Stimulated activated CD8-positive, alpha-beta memory T cell treated with anti-CD3 and anti-CD28 coated beads, Interleukin-7, amount 100 ng/mL, for 48 hours (primary cell): ENCODE data around the gene COL6A3.

Experiments
- DNase-seq, 2 donors: peaks; one replicate each; pipeline ENCODE4 v3.0.0-alpha.2; 2020; ENCODE audit warnings: low read depth in 1 of 2; ENCODE audit errors: extremely low read depth in 1 of 2

COL6A3 gene, protein sequence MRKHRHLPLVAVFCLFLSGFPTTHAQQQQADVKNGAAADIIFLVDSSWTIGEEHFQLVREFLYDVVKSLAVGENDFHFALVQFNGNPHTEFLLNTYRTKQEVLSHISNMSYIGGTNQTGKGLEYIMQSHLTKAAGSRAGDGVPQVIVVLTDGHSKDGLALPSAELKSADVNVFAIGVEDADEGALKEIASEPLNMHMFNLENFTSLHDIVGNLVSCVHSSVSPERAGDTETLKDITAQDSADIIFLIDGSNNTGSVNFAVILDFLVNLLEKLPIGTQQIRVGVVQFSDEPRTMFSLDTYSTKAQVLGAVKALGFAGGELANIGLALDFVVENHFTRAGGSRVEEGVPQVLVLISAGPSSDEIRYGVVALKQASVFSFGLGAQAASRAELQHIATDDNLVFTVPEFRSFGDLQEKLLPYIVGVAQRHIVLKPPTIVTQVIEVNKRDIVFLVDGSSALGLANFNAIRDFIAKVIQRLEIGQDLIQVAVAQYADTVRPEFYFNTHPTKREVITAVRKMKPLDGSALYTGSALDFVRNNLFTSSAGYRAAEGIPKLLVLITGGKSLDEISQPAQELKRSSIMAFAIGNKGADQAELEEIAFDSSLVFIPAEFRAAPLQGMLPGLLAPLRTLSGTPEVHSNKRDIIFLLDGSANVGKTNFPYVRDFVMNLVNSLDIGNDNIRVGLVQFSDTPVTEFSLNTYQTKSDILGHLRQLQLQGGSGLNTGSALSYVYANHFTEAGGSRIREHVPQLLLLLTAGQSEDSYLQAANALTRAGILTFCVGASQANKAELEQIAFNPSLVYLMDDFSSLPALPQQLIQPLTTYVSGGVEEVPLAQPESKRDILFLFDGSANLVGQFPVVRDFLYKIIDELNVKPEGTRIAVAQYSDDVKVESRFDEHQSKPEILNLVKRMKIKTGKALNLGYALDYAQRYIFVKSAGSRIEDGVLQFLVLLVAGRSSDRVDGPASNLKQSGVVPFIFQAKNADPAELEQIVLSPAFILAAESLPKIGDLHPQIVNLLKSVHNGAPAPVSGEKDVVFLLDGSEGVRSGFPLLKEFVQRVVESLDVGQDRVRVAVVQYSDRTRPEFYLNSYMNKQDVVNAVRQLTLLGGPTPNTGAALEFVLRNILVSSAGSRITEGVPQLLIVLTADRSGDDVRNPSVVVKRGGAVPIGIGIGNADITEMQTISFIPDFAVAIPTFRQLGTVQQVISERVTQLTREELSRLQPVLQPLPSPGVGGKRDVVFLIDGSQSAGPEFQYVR (N-terminal part only)

DNA sequence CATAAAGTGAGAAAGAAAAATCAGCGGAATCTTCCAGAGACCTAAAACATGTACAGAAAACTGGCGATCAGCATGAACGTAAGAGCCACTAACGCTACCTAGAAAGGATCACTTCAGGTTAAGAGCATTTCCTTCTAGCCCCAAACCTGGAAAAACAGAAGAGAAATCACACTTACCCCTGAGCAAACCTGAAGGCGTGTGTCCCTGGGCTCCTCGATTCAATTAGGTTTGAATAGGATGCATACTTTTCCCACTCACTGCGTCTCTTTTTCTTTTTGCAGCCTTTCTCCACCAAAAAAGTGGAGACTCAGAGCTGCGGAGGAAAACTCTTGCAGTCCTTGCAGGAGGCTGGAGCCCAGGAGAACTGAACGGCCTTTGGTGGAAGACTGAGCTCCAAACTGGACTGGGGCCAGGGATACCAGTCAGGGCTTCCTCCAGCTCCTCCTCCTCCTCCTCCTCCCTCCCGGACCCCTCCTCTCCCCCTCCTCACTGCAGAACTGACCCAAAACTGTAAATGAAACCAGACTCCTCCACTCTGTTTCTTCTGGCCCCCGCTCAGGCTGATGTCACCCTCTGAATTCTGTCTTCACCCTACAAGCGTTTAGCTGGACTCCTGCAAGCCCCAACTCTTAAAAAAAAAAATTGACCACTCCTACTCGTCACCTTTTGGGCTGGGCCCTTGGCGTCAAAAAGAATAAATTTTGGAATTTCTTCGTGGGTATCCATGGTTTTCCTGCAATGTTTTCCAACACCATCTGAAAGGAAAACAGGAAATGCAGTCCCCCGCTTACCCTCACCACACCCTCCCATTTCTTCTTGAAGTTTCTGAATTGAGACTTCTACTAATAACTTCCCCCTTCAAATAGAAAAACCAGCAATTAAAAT is at the start of gene COL6A3:
Gene COL6A3 (minus strand): TSS at position 388 of the 885 bp plus-strand sequence. CDS start 17,347 bp downstream, outside the sequence.
- DNase-seq, result no peak

DNA sequence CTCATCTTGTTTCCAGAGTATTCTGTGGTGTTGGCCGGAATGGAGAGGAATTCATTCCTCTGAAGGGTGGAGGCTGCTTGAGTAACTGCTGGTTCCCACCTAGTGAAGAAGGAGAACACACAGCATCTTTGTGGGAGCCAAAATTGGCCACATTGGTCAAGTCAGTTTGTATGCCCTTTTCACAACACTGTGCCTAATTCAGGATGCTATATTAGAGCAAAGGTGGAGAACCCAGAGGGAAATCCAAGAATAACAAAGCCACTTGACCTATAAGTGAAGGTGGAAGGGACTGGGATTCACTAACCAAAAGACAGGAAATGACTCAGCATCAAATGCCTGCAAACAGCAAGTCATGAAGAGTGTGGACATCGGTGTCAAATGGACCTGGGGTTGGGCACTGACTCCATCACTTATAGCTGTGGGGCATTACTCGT is 45.8 kb upstream of the COL6A3 start:
- no peak for DNase-seq

DNA sequence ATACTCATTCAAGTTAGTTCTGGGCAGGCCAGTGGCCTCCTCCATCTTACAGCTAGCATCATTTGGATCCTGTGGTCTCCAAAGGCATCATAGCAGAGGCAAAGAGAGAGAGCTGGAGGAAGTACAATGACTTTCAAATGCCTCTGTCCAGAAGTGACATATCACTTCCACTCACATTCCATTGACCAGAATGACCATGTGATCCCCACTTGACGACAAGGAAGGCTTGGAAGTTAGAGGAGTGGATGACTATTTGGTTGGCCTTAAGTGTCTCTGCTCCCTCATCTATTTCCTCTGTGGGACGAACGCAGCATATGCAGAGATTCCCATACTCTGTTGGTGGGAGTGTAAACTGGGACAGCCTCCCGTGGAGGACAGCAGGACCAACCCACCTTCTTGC is 45.3 kb upstream of the COL6A3 start:
- DNase-seq, result no peak

DNA sequence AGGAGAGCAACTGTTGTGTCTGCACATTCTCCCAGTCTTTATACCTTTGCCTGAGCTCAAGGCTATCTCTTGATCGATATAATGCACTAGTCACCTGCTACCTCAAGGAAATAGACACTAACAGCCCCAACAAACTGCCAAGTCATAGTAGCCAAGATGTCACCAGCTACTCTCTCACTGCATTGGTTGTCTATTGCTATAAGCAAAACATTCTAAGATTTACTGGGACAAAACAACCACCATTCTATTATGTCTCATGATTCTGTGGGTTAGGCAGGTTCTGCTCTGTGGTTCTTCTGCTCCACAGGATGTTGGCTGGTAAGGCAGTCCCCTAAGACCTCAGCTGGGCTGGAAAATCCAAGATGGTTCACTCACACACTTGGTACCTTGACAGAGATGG is 44.6 kb upstream of the COL6A3 start:
- no peak for DNase-seq

DNA sequence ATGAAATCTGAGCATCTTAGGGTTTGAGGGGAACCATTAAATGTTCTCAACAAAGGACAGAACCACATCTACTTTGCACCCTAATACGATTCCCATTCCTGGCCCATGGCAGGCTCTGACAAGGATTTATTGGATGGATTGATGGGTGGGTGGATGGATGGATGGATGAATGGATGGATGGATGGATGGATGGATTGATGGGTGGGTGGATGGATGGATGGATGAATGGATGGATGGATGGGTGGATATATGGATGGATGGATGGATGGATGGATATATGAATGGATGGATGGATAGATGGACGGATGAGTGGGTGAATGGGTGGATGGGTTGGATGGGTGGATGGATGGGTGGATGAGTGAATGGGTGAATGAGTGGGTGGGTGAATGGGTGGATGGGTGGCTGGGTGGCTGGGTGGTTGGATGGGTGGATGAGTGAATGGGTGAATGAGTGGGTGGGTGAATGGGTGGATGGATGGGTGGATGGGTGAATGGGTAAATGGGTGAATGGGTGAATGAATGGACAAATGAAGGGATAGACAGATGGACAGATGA is 43.5 kb upstream of the COL6A3 start:
- no peak for DNase-seq

DNA sequence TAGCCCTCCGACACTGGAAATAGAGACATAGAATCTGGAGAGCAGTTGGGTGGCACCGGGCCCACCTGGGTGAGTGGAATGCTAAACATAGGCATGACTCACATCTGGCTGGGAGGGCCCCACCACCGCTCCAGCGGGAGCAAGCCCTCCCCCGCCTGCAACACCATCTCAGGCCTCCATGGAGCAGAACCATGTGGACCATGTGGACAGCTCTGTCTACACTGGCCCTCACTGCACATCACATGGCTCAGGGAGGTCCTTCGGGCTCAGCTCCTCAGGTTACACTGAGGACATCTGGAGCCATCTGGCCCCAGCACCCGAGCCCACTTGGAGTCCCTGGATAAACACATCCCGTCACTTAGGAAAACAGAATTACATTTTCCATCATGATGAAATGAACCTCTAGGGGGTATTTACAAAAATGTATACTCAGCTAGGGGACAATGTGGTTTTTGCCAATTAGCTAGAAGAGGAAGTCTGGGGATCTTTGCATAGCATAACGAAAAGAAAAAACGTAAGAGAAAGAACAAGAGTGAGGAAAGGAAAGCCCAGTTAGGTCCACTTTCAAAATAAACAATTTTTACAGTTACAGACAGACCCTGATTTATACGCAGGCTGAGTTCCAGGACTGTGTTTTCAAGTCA is 42.4 kb upstream of the COL6A3 start:
- no peak for DNase-seq

DNA sequence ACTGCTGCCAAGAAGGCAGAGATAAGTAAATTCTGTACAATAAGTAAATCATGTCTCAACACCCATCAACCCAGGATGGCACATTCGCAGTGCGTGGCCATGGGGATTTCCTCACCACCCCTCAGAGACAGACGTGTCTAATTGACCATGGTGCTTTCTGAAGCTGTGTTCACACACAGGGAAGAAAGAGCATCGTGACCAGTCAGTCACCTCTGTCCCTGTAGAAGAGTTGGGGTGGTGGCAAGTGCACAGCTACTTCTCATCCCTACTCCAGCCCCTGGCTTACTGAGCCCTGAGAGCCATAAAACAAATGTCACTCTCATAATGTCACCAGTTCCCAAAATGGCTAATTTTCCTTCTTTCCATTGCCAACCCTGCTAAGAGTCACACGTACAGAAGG is 41.8 kb upstream of the COL6A3 start:
- no peak for DNase-seq

DNA sequence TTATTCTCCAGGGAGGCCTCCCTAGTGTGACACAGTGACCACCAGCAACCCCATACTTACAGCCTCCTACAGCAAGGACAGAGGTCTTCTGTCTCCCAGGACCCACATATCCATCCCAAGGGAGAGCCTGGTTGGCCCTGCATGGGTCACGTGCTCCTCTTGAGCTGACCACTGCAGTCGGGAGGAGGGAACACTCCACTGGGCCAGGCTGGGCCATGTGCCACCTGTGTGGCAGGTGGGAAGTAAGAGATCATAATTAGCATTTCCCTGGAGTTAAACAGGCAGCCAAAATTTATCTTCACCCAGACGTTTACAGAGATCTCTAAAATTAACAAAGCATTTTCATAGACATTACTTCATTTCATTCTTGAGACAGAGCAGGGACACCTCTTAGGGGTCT is 39.7 kb upstream of the COL6A3 start:
- DNase-seq, result no peak

DNA sequence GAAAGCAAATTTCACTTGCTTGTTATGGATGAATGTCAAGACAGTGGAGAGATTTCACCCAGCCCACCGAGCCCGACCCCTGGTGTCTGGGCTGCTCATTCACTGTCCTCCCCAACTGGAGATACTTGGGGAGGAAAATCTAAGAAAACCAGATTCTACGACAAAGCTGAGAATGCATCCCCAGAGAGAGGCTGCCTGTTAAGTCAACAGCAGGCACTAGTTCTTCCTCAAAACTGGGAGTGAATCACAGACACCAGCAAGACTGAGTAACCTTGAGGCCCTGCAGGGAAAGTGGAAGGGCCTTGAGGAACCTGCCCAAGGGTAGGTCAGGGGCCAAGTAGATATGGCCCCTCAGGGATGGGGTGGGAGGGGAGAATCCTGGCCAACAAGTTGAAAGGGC is 38.9 kb upstream of the COL6A3 start:
- DNase-seq, result no peak

DNA sequence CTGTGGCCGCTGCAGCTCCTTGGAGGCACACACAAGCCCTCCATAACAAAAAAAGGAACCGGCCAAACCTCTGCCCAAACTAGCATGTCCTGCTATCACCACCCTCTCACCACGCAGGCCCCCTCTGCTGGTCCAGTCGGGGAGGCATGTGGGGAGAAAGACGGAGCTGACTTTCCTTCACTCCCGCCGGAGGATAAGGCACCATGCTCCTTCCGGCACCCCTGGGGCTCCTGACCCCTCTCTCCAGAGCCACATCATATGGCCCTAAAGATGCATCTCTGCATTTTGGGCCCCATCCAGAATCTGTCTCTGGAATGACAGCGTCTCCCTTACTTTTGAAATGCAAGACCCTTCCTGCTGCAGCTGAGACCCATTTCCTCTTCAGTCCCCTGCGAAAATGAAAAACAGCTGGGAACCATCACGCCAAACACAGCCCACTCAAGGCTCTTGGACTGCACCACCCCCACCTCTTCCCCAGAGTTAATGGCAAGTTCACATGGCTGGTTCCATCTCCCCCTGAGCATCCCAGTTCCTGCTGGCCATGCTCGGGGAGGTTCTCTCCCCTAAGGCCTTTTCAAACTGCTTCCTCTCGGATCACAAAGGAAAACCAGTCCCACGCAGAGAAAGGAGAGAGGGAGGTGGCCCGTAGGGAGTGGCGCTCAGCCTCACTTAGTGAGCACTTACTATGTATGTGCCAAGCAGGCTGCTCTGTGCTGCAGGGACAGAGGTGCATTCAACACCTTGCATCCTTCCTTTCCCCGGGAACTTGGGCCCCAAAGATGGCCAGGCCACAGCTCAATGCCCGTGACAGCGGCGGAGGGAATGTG is 37.9 kb upstream of the COL6A3 start:
- no peak for DNase-seq

DNA sequence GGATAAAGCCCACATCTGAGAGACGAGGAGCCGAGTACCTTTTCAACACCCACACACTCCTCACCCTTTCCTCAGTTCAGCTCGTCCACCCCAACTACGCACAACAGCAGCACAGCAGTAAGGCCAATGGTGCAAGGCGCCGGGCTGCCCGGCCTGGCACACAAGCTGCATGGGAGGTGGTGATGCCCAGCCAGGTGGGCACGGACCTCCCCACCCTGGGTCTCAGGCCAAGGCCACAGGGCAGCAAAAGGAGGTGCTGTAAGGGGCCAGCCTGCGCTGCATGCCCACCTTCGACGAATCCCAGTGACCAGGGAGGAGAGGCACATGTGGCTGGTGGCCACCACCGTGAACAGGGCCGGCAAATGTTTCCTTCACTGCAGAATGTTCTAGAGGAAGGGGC is 36.6 kb upstream of the COL6A3 start:
- DNase-seq, result no peak

DNA sequence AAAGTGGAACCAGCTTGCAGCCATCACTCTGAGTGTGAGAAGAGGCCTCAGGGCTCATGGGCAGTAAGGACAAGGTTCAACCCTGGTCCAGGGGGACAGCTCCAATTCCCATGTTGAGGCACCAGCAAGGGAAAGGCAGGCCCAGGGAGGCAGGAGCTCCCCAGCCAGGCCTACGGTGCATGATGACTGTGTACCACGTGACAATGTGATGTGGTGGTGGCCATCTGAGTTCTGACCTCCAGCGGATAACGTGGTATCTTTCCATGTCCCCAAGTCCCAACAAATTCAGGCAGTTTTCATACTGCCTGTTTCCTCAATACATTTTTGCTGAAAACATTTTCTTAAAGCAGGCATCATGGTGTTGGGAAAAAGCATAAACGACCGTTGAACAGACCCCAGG is 36.1 kb upstream of the COL6A3 start:
- no peak for DNase-seq

DNA sequence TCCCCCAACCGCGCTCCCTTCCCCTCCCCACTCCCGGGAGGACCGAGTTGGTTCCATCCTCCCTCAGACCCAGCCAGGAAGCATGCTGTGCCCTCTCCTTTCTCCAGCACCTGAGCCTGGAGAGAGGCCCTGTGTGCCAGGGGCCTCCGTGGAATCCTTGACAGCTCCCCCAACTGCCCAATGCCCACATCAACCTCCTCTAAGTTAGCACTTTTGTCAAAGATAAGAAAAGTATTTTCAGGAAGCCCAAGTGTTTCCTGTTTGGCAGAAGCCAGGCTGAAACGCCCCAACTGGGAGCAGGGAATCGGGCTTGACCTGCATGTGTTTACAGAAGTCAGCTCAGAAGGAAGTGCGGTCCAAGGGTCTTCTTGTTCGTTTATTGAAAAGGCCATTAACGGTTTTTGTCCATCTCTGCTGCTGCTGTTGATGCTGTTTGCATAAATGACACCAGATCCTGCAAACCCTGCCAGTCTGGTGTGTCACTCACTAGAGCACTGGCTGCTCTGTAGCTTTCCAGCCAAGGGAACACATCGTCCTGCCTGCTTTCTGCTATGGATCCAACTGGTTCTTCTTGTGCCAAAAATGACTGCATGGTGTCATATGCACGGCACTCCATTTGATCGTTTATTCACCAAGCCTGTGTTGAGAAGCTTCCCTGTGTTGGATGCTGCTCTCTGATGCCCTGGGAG is 35.4 kb upstream of the COL6A3 start:
- DNase-seq, result no peak

DNA sequence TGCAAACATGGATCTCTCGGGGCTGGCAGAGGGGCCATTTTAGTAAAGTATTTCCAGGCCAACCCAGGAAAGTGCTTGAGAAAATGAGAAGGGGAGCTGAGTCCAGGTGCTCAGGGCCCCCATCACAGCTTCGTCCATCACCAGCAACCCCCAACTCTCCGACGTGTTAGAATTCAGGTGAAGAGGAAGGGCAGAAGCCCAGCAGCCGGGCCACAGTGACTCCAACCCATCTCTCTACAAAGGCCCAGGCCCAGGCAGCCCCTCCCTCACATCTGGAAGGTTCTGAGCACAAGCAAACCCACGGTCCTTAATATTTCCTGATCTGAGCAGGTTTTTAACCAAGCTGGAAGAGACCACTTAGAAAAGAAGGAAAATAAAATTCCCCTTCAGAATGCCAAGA is 34.7 kb upstream of the COL6A3 start:
- no peak for DNase-seq

DNA sequence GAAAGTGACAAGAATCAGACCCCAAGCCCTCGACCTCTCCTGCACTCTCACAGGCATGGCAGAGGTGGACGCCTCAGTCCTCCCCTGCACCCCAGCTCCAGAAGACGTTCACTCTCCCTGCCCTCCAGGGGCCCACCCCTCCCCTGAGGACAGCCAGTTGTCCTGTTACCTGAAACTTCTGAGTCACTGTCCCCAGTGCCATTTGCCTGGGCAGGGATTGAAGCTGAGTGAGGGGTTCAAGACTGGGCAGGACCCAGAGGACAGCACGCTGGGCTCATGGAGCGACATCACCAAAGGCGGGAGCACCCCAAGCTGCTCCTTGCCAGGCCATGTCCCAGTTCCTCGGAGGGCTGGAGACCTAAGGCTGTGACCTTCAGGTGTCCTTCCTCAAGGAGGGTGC is 34.2 kb upstream of the COL6A3 start:
- DNase-seq, result no peak

DNA sequence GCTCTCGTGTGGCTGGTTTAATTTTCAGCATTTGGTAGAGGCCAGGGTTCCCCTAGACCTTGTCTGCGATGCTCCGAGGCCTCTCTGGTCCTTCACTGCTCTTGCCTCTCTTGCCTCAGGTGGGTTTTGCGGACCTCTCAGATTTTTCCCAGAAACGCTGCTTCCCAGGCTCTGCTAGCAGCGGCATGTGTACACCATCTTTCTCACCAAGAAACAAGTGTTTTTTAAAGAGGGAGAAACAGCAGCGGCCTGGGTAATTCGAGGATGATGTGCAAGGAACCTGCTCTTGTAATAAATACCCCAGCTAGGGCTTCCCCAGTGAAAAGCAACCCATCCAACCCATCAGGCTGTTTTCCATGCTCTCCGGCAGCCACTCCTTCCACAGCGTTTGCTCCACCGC is 33.5 kb upstream of the COL6A3 start:
- DNase-seq, result no peak

DNA sequence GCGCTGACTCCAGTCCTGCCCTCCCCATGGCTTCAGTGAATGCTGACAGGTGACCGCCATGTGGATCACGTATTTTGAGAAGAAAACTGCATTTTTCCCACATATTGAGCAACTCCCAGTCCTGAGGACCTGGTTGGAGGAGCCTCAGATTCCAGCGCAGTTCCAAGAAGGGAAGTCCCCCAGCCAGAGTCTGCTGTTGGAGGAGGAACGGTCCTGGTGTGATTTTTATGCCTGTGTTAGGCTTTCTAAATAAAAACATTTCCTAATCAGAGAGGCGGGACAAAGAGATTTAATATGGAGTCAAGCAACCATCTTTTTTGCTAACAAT is 32.3 kb upstream of the COL6A3 start:
- DNase-seq, result no peak
